ENCODE data around the gene RTN4IP1. TPM values are rescaled to one million over a fixed set of nuclear protein-coding genes. Genes with fewer than 3 reads are reported as not detected.

RTN4IP1 gene
- total RNA-seq, 3 donors from 2014 or later: 1.4 to 7.6 (median 4.3) TPM

- intact Hi-C loops (cut with DNase I; ENCODE audit: low total_unique reads): no loop called here
- no peak for DNase-seq (ENCODE audit: low spot score in 2 of 2)
- Histone ChIP-seq H3K27me3 (no peaks in the 10 kb centered on the region), H3K27ac (peak overlapping the region; percentile 76 to 78), H3K36me3 (no peaks in the 10 kb centered on the region), H3K4me3 (no peak overlapping the region), H3K4me1 (peaks cover 0 to 3% of the 10 kb centered on the region in 2 donors), H3K9me3 (no peaks in the 10 kb centered on the region)
- TF ChIP-seq POLR2AphosphoS5 (IDR thresholded peaks at IDR 0.05): no peak
- TF ChIP-seq POLR2A (IDR thresholded peaks at IDR 0.05): no peak
- no peak for TF ChIP-seq CTCF (IDR thresholded peaks at IDR 0.05)
These were observed 81.5 kb downstream of the RTN4IP1 start for GRCh38 chr6:106547601-106548453.

- peak overlapping the region; percentile 76 to 78 for H3K27ac ChIP-seq
- no peaks in the 10 kb centered on the region for H3K36me3 ChIP-seq
- intact Hi-C loops (cut with DNase I; ENCODE audit: low total_unique reads): no loop called here
- H3K4me1 ChIP-seq: peaks cover 0 to 3% of the 10 kb centered on the region in 2 donors
- TF ChIP-seq POLR2AphosphoS5 (IDR thresholded peaks at IDR 0.05): no peak
- TF ChIP-seq POLR2A (IDR thresholded peaks at IDR 0.05): no peak
- no peak for TF ChIP-seq CTCF (IDR thresholded peaks at IDR 0.05)
- no peak for DNase-seq (ENCODE audit: low spot score in 2 of 2)
- no peaks in the 10 kb centered on the region for H3K27me3 ChIP-seq
- H3K4me3 ChIP-seq: no peak overlapping the region
- H3K9me3 ChIP-seq: no peaks in the 10 kb centered on the region
These were observed 82.4 kb downstream of the RTN4IP1 start for GRCh38 chr6:106546691-106547414.

DNA sequence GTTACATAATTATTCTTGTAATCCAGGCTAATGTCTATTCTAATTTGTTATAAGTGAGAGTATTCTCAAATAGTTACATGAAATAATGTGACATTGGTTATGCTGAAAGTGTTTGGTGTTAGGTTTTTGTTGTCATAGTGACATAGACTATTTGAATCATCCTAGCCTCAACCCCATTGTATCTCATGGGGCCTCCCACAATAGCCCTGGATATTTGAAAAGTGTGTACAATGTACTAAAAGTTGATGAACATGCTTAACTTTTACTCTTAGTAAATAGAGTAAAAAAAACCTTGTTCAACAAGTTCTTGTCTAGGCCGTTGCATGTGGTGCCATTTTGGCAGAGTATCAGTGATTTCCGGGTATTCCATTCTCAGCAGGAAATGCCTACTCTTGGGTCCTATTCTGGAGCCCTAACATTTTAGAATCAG, 83.0 kb downstream of the RTN4IP1 start:
- TF ChIP-seq POLR2A (IDR thresholded peaks at IDR 0.05) (no peak), POLR2AphosphoS5 (IDR thresholded peaks at IDR 0.05) (no peak), CTCF (IDR thresholded peaks at IDR 0.05) (no peak)
- Histone ChIP-seq H3K36me3 (no peaks in the 10 kb centered on the region), H3K9me3 (no peaks in the 10 kb centered on the region), H3K4me3 (no peak overlapping the region), H3K27ac (peak overlapping the region; percentile 76 to 78), H3K4me1 (peaks cover 0 to 3% of the 10 kb centered on the region in 2 donors), H3K27me3 (no peaks in the 10 kb centered on the region)
- DNase-seq (ENCODE audit: low spot score in 2 of 2): no peak
- intact Hi-C loops (cut with DNase I; ENCODE audit: low total_unique reads): no loop called here

GRCh38 chr6:106540907-106541306, 88.4 kb downstream of the RTN4IP1 start:
- Histone ChIP-seq H3K36me3 (no peaks in the 10 kb centered on the region), H3K9me3 (no peaks in the 10 kb centered on the region), H3K4me1 (peaks cover 0 to 2% of the 10 kb centered on the region in 2 donors), H3K27me3 (no peaks in the 10 kb centered on the region), H3K4me3 (no peak overlapping the region), H3K27ac (no peak overlapping the region)
- intact Hi-C loops (cut with DNase I; ENCODE audit: low total_unique reads): no loop called here
- no peak for DNase-seq (ENCODE audit: low spot score in 2 of 2)
- TF ChIP-seq POLR2A (IDR thresholded peaks at IDR 0.05) (no peak), POLR2AphosphoS5 (IDR thresholded peaks at IDR 0.05) (no peak), CTCF (IDR thresholded peaks at IDR 0.05) (no peak)

DNA sequence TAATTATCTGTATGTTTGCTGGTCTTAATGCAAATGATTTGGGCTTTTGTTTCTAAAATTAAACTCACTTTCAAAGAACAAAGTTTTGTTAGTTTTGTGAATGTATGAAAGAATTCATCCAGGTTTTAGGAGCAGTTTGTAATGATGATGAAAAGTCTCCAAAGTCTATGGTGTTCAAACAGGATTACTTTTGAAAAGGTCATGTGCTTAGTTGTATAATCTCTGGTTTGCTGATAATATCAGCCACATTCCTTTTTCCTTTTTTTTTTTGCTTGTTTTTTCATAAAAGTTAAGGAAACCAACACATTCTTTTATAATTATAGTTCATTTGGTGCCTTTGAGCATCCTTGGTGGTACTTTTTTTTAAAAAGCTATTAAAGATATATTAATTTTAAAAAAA, 88.9 kb downstream of the RTN4IP1 start:
- intact Hi-C loops (cut with DNase I; ENCODE audit: low total_unique reads): no loop called here
- no peak for DNase-seq (ENCODE audit: low spot score in 2 of 2)
- Histone ChIP-seq H3K27me3 (no peaks in the 10 kb centered on the region), H3K36me3 (no peaks in the 10 kb centered on the region), H3K27ac (no peak overlapping the region), H3K4me3 (no peak overlapping the region), H3K9me3 (no peaks in the 10 kb centered on the region), H3K4me1 (no peaks in the 10 kb centered on the region)
- TF ChIP-seq CTCF (IDR thresholded peaks at IDR 0.05): no peak
- no peak for TF ChIP-seq POLR2AphosphoS5 (IDR thresholded peaks at IDR 0.05)
- TF ChIP-seq POLR2A (IDR thresholded peaks at IDR 0.05): no peak

All from breast epithelium (tissue), 4 donors.